ENCODE data around the gene CIC.

- TF ChIP-seq ELK1 (IDR thresholded peaks at IDR 0.05; ENCODE audit: low read depth, low read length) (no peak), CTCF (IDR thresholded peaks at IDR 0.05) (peak; percentile 36), NFE2L2 (conservative IDR thresholded peaks at IDR 0.05; ENCODE audit: low read length) (no peak), MAX (IDR thresholded peaks at IDR 0.05) (peak; percentile 49; the same call in 1 of the 2 replicates), PHF8 (IDR thresholded peaks at IDR 0.05; ENCODE audit: borderline replicate concordance, low read depth) (no peak), SREBF2 (IDR thresholded peaks at IDR 0.05) (no peak), MYC (IDR thresholded peaks at IDR 0.05; ENCODE audit: borderline replicate concordance, low read length) (no peak), POLR2A (IDR thresholded peaks at IDR 0.05; ENCODE audit: low read length) (no peak), RAD21 (conservative IDR thresholded peaks at IDR 0.05 in 1 of 2, IDR thresholded peaks at IDR 0.05 in 1 of 2) (no peak; a peak in 1 of 5 replicates), EP300 (IDR thresholded peaks at IDR 0.05) (no peak), FOSL2 (IDR thresholded peaks at IDR 0.05) (no peak), FOSL2 (CRISPR knock-in tag; IDR thresholded peaks at IDR 0.05) (no peak), JUN (IDR thresholded peaks at IDR 0.05) (no peak), CHD2 (IDR thresholded peaks at IDR 0.05; ENCODE audit: low read length, partially characterized antibody) (no peak)
These were observed 44.2 kb downstream of the CIC start, which contains the start of gene TMEM145 for GRCh38 chr19:42313096-42313839.

Measured in A549 (cell line).